H9 (cell line): Measurements from ENCODE around the gene ANGEL2. TPM values are rescaled to one million over a fixed set of nuclear protein-coding genes. Genes with fewer than 3 reads are reported as not detected.

ENCODE experiments used
- DNase-seq: peaks from one replicate; pipeline ENCODE4 v3.0.0-alpha.2; 2017
- H2AFZ ChIP-seq: one replicate; pipeline ENCODE4 v1.6.1; 2013; ENCODE audit warnings: mild to moderate bottlenecking, low read length, control low read depth, moderate library complexity
- H2AK5ac ChIP-seq: 2 replicates; pipeline ENCODE4 v1.6.1; 2013; ENCODE audit warnings: low read length, control low read depth, mixed read lengths; ENCODE audit not compliant: insufficient read length
- H2BK120ac ChIP-seq: one replicate; pipeline ENCODE4 v1.6.1; 2013; ENCODE audit warnings: low read depth, mild to moderate bottlenecking, low read length, control low read depth, inconsistent platforms; ENCODE audit not compliant: poor library complexity, severe bottlenecking
- H2BK12ac ChIP-seq: 2 replicates; pipeline ENCODE4 v1.6.1; 2013; ENCODE audit warnings: low read length, control low read depth, mixed read lengths, low read depth; ENCODE audit not compliant: insufficient read length
- H2BK15ac ChIP-seq: 2 replicates; pipeline ENCODE4 v1.6.1; 2013; ENCODE audit warnings: low read depth, low read length, control low read depth
- H2BK20ac ChIP-seq: one replicate; pipeline ENCODE4 v1.6.1; 2013; ENCODE audit warnings: low read depth, mild to moderate bottlenecking, low read length, control low read depth, inconsistent platforms; ENCODE audit not compliant: poor library complexity, severe bottlenecking
- H2BK5ac ChIP-seq: 2 replicates; pipeline ENCODE4 v1.6.1; 2013; ENCODE audit warnings: low read length, control low read depth, mixed read lengths; ENCODE audit not compliant: insufficient read length
- H3K14ac ChIP-seq: 2 replicates; pipeline ENCODE4 v1.6.1; 2013; ENCODE audit warnings: low read length, control low read depth; ENCODE audit not compliant: insufficient read depth
- H3K18ac ChIP-seq: 2 replicates; pipeline ENCODE4 v1.6.1; 2013; ENCODE audit warnings: low read depth, mild to moderate bottlenecking, mixed read lengths, low read length, control low read depth; ENCODE audit not compliant: insufficient read length
- H3K23ac ChIP-seq: 2 replicates; pipeline ENCODE4 v1.6.1; 2013; ENCODE audit warnings: low read length, control low read depth, mixed read lengths, low read depth; ENCODE audit not compliant: insufficient read length
- H3K23me2 ChIP-seq: 2 replicates; pipeline ENCODE4 v1.6.1; 2013; ENCODE audit warnings: low read depth, mild to moderate bottlenecking, mixed read lengths, low read length, control low read depth; ENCODE audit not compliant: insufficient read length, poor library complexity, severe bottlenecking
- H3K27ac ChIP-seq: 2 replicates; pipeline ENCODE4 v1.5.1; 2013; ENCODE audit warnings: low read length, control low read depth, mixed read lengths, low read depth; ENCODE audit not compliant: insufficient read length
- H3K27me3 ChIP-seq: 2 replicates; pipeline ENCODE4 v1.6.1; 2013; ENCODE audit warnings: low read length, control low read depth, inconsistent platforms; ENCODE audit not compliant: insufficient read depth
- H3K4ac ChIP-seq: 2 replicates; pipeline ENCODE4 v1.6.1; 2013; ENCODE audit warnings: low read depth, mild to moderate bottlenecking, control low read depth, inconsistent platforms, low read length, moderate library complexity
- H3K4me1 ChIP-seq: 2 replicates; pipeline ENCODE4 v1.6.1; 2013; ENCODE audit warnings: low read length, control low read depth, inconsistent platforms; ENCODE audit not compliant: insufficient read depth
- H3K4me2 ChIP-seq: 2 replicates; pipeline ENCODE4 v1.6.1; 2013; ENCODE audit warnings: low read length, control low read depth, mixed read lengths; ENCODE audit not compliant: insufficient read length, insufficient read depth
- H3K56ac ChIP-seq: 2 replicates; pipeline ENCODE4 v1.6.1; 2013; ENCODE audit warnings: low read depth, mild to moderate bottlenecking, mixed read lengths, low read length, control low read depth; ENCODE audit not compliant: insufficient read length
- H3K79me1 ChIP-seq: 2 replicates; pipeline ENCODE4 v1.6.1; 2013; ENCODE audit warnings: low read depth, mild to moderate bottlenecking, moderate library complexity, low read length, control low read depth, inconsistent platforms; ENCODE audit not compliant: insufficient read depth, poor library complexity, severe bottlenecking
- H3K79me2 ChIP-seq: 2 replicates; pipeline ENCODE4 v1.6.1; 2013; ENCODE audit warnings: low read length, control low read depth, inconsistent platforms; ENCODE audit not compliant: insufficient read depth
- H3K9ac ChIP-seq: 2 replicates; pipeline ENCODE4 v1.6.1; 2013; ENCODE audit warnings: low read length, control low read depth, mixed read lengths; ENCODE audit not compliant: insufficient read length; ENCODE audit errors: extremely low read depth
- H3K9me3 ChIP-seq: one replicate; pipeline ENCODE4 v1.6.1; 2013; ENCODE audit warnings: low read depth, low read length, inconsistent platforms; ENCODE audit not compliant: control insufficient read depth
- H3T11ph ChIP-seq: one replicate; pipeline ENCODE4 v1.6.1; 2013; ENCODE audit warnings: mild to moderate bottlenecking, low read length, control low read depth, inconsistent platforms
- H4K20me1 ChIP-seq: one replicate; pipeline ENCODE4 v1.6.1; 2013; ENCODE audit not compliant: control insufficient read depth, insufficient read length, insufficient read depth
- H4K5ac ChIP-seq: 2 replicates; pipeline ENCODE4 v1.6.1; 2013; ENCODE audit warnings: low read depth, mild to moderate bottlenecking, mixed read lengths, low read length, control low read depth; ENCODE audit not compliant: insufficient read length
- H4K8ac ChIP-seq: replicated peaks from 2 replicates; pipeline ENCODE4 v1.6.1; 2013; ENCODE audit warnings: low read length, control low read depth, mixed read lengths, low read depth; ENCODE audit not compliant: insufficient read length
- H4K91ac ChIP-seq: 2 replicates; pipeline ENCODE4 v1.6.1; 2013; ENCODE audit warnings: low read depth, mild to moderate bottlenecking, moderate library complexity, mixed read lengths, low read length, control low read depth; ENCODE audit not compliant: insufficient read length
- H3K27ac Mint-ChIP-seq, 3 experiments: 2 replicates in 2 of 3; 3 replicates in 1 of 3; pipeline ENCODE4 v1.8.0; 2020 to 2021; ENCODE audit warnings: mixed read lengths in 3 of 3, mild to moderate bottlenecking in 1 of 3, moderate library complexity in 1 of 3
- H3K27me3 Mint-ChIP-seq: 2 replicates; pipeline ENCODE4 v1.8.0; 2021; ENCODE audit warnings: low read depth, mild to moderate bottlenecking, moderate library complexity, mixed read lengths
- H3K36me3 Mint-ChIP-seq, 3 experiments: 2 replicates in 2 of 3; 3 replicates in 1 of 3; pipeline ENCODE4 v1.8.0; 2020 to 2021; ENCODE audit warnings: low read depth in 3 of 3, mixed read lengths in 3 of 3; ENCODE audit not compliant: insufficient read depth in 1 of 3
- H3K4me1 Mint-ChIP-seq, 2 experiments: 2 replicates each; pipeline ENCODE4 v1.8.0; 2020; ENCODE audit warnings: mixed read lengths in 2 of 2
- H3K4me3 Mint-ChIP-seq, 2 experiments: 2 replicates in 1 of 2; 3 replicates in 1 of 2; pipeline ENCODE4 v1.8.0; 2020 to 2021; ENCODE audit warnings: mild to moderate bottlenecking in 2 of 2, mixed read lengths in 2 of 2, moderate library complexity in 1 of 2
- H3K9me3 Mint-ChIP-seq, 2 experiments: 2 replicates in 1 of 2; 3 replicates in 1 of 2; pipeline ENCODE4 v1.8.0; 2020; ENCODE audit warnings: mild to moderate bottlenecking in 2 of 2, mixed read lengths in 2 of 2, moderate library complexity in 1 of 2
- CTCF ChIP-seq: fragments of 200-600 bp; sonication (generic); conservative IDR thresholded peaks from 3 replicates; pipeline ENCODE4 v1.8.0; 2021; ENCODE audit warnings: antibody characterized with exemption, mild to moderate bottlenecking
- total RNA-seq: library from RNA; stranded (reverse); gene quantifications from 2 replicates; pipeline ENCODE4 v1.2.1, GENCODE V29; 2021

The ANGEL2 gene
- total RNA-seq, 1 experiment from 2014 or later, result 47.8 TPM

- Histone ChIP-seq H3K79me2 (peaks cover 2% of the 10 kb centered on the region; the same call in 1 of the 2 replicates), H2BK120ac (no peak overlapping the region), H4K8ac (no peak overlapping the region), H4K20me1 (no peaks in the 10 kb centered on the region), H3K18ac (no peak overlapping the region), H4K5ac (no peak overlapping the region), H3K14ac (no peak overlapping the region), H2BK5ac (no peak overlapping the region), H3K4me2 (no peak overlapping the region), H3K9me3 (no peaks in the 10 kb centered on the region), H3K27me3 (no peaks in the 10 kb centered on the region), H3K56ac (no peak overlapping the region), H2BK12ac (no peak overlapping the region), H3K23me2 (no peaks in the 10 kb centered on the region), H3K9ac (no peak overlapping the region), H3K27ac (no peak overlapping the region), H3K23ac (no peak overlapping the region), H2BK15ac (no peak overlapping the region), H3T11ph (no peak overlapping the region), H3K4ac (no peak overlapping the region), H3K79me1 (peaks cover 8% of the 10 kb centered on the region), H2BK20ac (no peak overlapping the region), H2AFZ (no peak overlapping the region), H4K91ac (no peak overlapping the region), H3K4me1 (no peaks in the 10 kb centered on the region; the same call in 1 of the 2 replicates), H2AK5ac (no peak overlapping the region)
- no peak overlapping the region for H3K4me3 Mint-ChIP-seq
- H3K27ac Mint-ChIP-seq, result no peak overlapping the region; a peak in 1 of 7 replicates
- H3K36me3 Mint-ChIP-seq, result peaks cover 2 to 12% (median 9%) of the 10 kb centered on the region in 3 experiments; a peak in 4 of 7 replicates
- no peak for DNase-seq
- H3K9me3 Mint-ChIP-seq, result peaks cover 4 to 10% of the 10 kb centered on the region in 2 experiments; a peak in 3 of 5 replicates
- no peak for TF ChIP-seq CTCF
- H3K4me1 Mint-ChIP-seq, result peaks cover 34 to 37% of the 10 kb centered on the region in 2 experiments
- no peaks in the 10 kb centered on the region for H3K27me3 Mint-ChIP-seq
Measured at GRCh38 chr1:213053455-213053854, 37.8 kb upstream of the ANGEL2 start.
